Loucy (cell line): ENCODE results near the gene TM9SF4.

Experiments used
- H2AFZ ChIP-seq: fragments of 200-600 bp; sonication (generic); 2 replicates; pipeline ENCODE4 v1.6.0; 2016; ENCODE audit warnings: antibody characterized with exemption, mild to moderate bottlenecking, low read length, moderate library complexity
- H3F3A ChIP-seq: fragments of 200-600 bp; 2 replicates; pipeline ENCODE4 v1.6.0; 2016; ENCODE audit warnings: antibody characterized with exemption, low read depth, mild to moderate bottlenecking
- H3K27me3 ChIP-seq: fragments of 200-600 bp; sonication (generic); 2 replicates; pipeline ENCODE4 v1.6.1; 2014; ENCODE audit warnings: low read length, mild to moderate bottlenecking; ENCODE audit not compliant: insufficient read depth, poor library complexity, severe bottlenecking
- H3K36me3 ChIP-seq: fragments of 200-600 bp; sonication (generic); 2 replicates; pipeline ENCODE4 v1.6.1; 2016; ENCODE audit warnings: low read length; ENCODE audit not compliant: insufficient read depth
- H3K4me1 ChIP-seq: fragments of 200-600 bp; sonication (generic); 2 replicates; pipeline ENCODE4 v1.5.1; 2014; ENCODE audit warnings: low read length, mild to moderate bottlenecking; ENCODE audit not compliant: insufficient read depth, poor library complexity, severe bottlenecking
- H3K4me2 ChIP-seq: fragments of 200-600 bp; sonication (generic); 2 replicates; pipeline ENCODE4 v1.6.0; 2014; ENCODE audit warnings: antibody characterized with exemption, low read length, low read depth, mild to moderate bottlenecking; ENCODE audit not compliant: poor library complexity, severe bottlenecking
- H3K4me3 ChIP-seq: fragments of 200-600 bp; sonication (generic); 2 replicates; pipeline ENCODE4 v1.5.1; 2014; ENCODE audit warnings: low read length, mild to moderate bottlenecking, mixed read lengths; ENCODE audit not compliant: poor library complexity, severe bottlenecking
- H3K79me2 ChIP-seq: fragments of 200-600 bp; sonication (generic); 2 replicates; pipeline ENCODE4 v1.6.1; 2014; ENCODE audit warnings: low read length; ENCODE audit not compliant: insufficient read depth
- H3K9ac ChIP-seq: fragments of 200-600 bp; sonication (generic); 2 replicates; pipeline ENCODE4 v1.6.0; 2014; ENCODE audit warnings: mild to moderate bottlenecking, low read depth, low read length, moderate library complexity; ENCODE audit not compliant: poor library complexity, severe bottlenecking
- H3K9me2 ChIP-seq: fragments of 200-600 bp; sonication (generic); replicated peaks from 2 replicates; pipeline ENCODE4 v1.6.1; 2016; ENCODE audit warnings: low read depth, low read length, mixed read lengths
- H3K9me3 ChIP-seq: fragments of 200-600 bp; sonication (generic); 2 replicates; pipeline ENCODE4 v1.6.1; 2014; ENCODE audit warnings: mild to moderate bottlenecking, antibody characterized with exemption, low read length, low read depth; ENCODE audit not compliant: insufficient read depth
- H4K20me1 ChIP-seq: fragments of 200-600 bp; sonication (generic); 2 replicates; pipeline ENCODE4 v1.6.0; 2014; ENCODE audit warnings: antibody characterized with exemption, low read length, mild to moderate bottlenecking; ENCODE audit not compliant: insufficient read depth, poor library complexity, severe bottlenecking
- CTCF ChIP-seq: fragments of 200-600 bp; sonication (generic); conservative IDR thresholded peaks from 2 replicates; pipeline ENCODE4 v1.5.1; 2014; ENCODE audit warnings: mild to moderate bottlenecking, antibody characterized with exemption, low read length
- EZH2phosphoT487 ChIP-seq: fragments of 200-600 bp; IDR thresholded peaks from 2 replicates; pipeline ENCODE4 v1.6.1; 2018; ENCODE audit warnings: antibody characterized with exemption, mild to moderate bottlenecking, moderate library complexity, borderline replicate concordance

Gene TM9SF4

GRCh38 chr20:32164984-32165735 is 55.6 kb downstream of the TM9SF4 start:
- Histone ChIP-seq H3K36me3 (peaks cover 50% of the 10 kb centered on the region; the same call in 1 of the 2 replicates), H3K9me3 (no peaks in the 10 kb centered on the region), H4K20me1 (no peaks in the 10 kb centered on the region), H2AFZ (no peak overlapping the region), H3K9me2 (no peaks in the 10 kb centered on the region), H3F3A (no peaks in the 10 kb centered on the region), H3K4me2 (no peak overlapping the region), H3K79me2 (no peaks in the 10 kb centered on the region), H3K27me3 (no peaks in the 10 kb centered on the region), H3K4me3 (no peak overlapping the region), H3K4me1 (no peaks in the 10 kb centered on the region), H3K9ac (no peak overlapping the region)
- TF ChIP-seq EZH2phosphoT487 = no peak
- no peak for TF ChIP-seq CTCF

GRCh38 chr20:32165836-32166545 is 56.5 kb downstream of the TM9SF4 start:
- Histone ChIP-seq H3K4me3 (no peak overlapping the region), H3K9ac (no peak overlapping the region), H3K27me3 (no peaks in the 10 kb centered on the region), H3F3A (no peaks in the 10 kb centered on the region), H4K20me1 (no peaks in the 10 kb centered on the region), H3K4me2 (no peak overlapping the region), H2AFZ (no peak overlapping the region), H3K9me3 (no peaks in the 10 kb centered on the region), H3K79me2 (no peaks in the 10 kb centered on the region), H3K36me3 (peaks cover 47% of the 10 kb centered on the region; the same call in 1 of the 2 replicates), H3K4me1 (no peaks in the 10 kb centered on the region), H3K9me2 (no peaks in the 10 kb centered on the region)
- TF ChIP-seq CTCF = no peak
- TF ChIP-seq EZH2phosphoT487 = no peak

- Histone ChIP-seq H3K36me3 (peaks cover 31% of the 10 kb centered on the region; the same call in 1 of the 2 replicates), H3K27me3 (no peaks in the 10 kb centered on the region), H3K9me2 (no peaks in the 10 kb centered on the region), H2AFZ (no peak overlapping the region), H3K4me1 (no peaks in the 10 kb centered on the region), H3F3A (no peaks in the 10 kb centered on the region), H3K9me3 (no peaks in the 10 kb centered on the region), H4K20me1 (no peaks in the 10 kb centered on the region), H3K4me3 (no peak overlapping the region), H3K4me2 (no peak overlapping the region), H3K9ac (no peak overlapping the region), H3K79me2 (no peaks in the 10 kb centered on the region)
- TF ChIP-seq CTCF = no peak
- TF ChIP-seq EZH2phosphoT487 = no peak
Observed at GRCh38 chr20:32167552-32167951, 58.0 kb downstream of the TM9SF4 start.
